Peyer's patch (tissue), 4 donors: ENCODE data around the gene CEACAM5. TPM values are rescaled to one million over a fixed set of nuclear protein-coding genes. Genes with fewer than 3 reads are reported as not detected.

Experiments
- DNase-seq, 3 donors: peaks; one replicate each; pipeline ENCODE4 v3.0.0-alpha.2; 2017 to 2019
- H3K27ac ChIP-seq, 4 donors: fragments of 200-600 bp; sonication (generic); one replicate each; pipeline ENCODE4 v1.5.1; 2016 to 2019
- H3K27me3 ChIP-seq, 2 donors: fragments of 200-600 bp; sonication (generic); one replicate each; pipeline ENCODE4 v1.5.1; 2019
- H3K36me3 ChIP-seq, 3 donors: fragments of 200-600 bp; sonication (generic); one replicate each; pipeline ENCODE4 v1.5.1; 2016 to 2019
- H3K4me1 ChIP-seq, 4 donors: fragments of 200-600 bp; sonication (generic); one replicate each; pipeline ENCODE4 v1.5.1; 2016 to 2019
- H3K4me3 ChIP-seq, 4 donors: fragments of 200-600 bp; sonication (generic); 1 replicate in 3 of 4; 2 replicates in 1 of 4; pipeline ENCODE4 v1.5.1; 2016 to 2019; ENCODE audit warnings: mild to moderate bottlenecking in 1 of 4
- H3K9me3 ChIP-seq, 4 donors: fragments of 200-600 bp; sonication (generic); one replicate each; pipeline ENCODE4 v1.5.1; 2016 to 2019; ENCODE audit warnings: mild to moderate bottlenecking in 1 of 4
- CTCF ChIP-seq, 6 experiments: fragments of 450-650 bp in 4 of 6; fragments of 200-600 bp in 2 of 6; sonication (generic) in 1 of 6; IDR thresholded peaks; one replicate each; pipeline ENCODE4 v1.5.1; 2017 to 2019; ENCODE audit warnings: antibody characterized with exemption in 6 of 6, mild to moderate bottlenecking in 3 of 6, moderate library complexity in 1 of 6
- POLR2A ChIP-seq, 2 donors: fragments of 450-650 bp; IDR thresholded peaks; one replicate each; pipeline ENCODE4 v1.5.1; 2017; ENCODE audit warnings: antibody characterized with exemption in 2 of 2, mild to moderate bottlenecking in 2 of 2, moderate library complexity in 2 of 2
- total RNA-seq, 4 donors: library from RNA; depleted of rRNA; stranded (reverse); fragments of >200 nt; gene quantifications; one replicate each; pipeline ENCODE4 v1.1.0, GENCODE V29; 2016

CEACAM5 gene
- total RNA-seq, 4 donors from 2014 or later, result 63.9 to 113 (median 99.3) TPM

GRCh38 chr19:41718761-41719160 lies 10.3 kb downstream of the CEACAM5 start:
- Histone ChIP-seq H3K4me3 (no peak overlapping the region), H3K4me1 (no peaks in the 10 kb centered on the region), H3K27ac (no peak overlapping the region), H3K27me3 (no peaks in the 10 kb centered on the region), H3K9me3 (no peaks in the 10 kb centered on the region), H3K36me3 (no peaks in the 10 kb centered on the region)
- no peak for DNase-seq
- TF ChIP-seq CTCF (IDR thresholded peaks at IDR 0.05), result no peak
- TF ChIP-seq POLR2A (IDR thresholded peaks at IDR 0.05), result no peak

GRCh38 chr19:41720103-41720502 lies 11.7 kb downstream of the CEACAM5 start:
- H3K4me3 ChIP-seq, result no peak overlapping the region
- DNase-seq, result no peak
- H3K36me3 ChIP-seq, result no peaks in the 10 kb centered on the region
- no peak for TF ChIP-seq CTCF (IDR thresholded peaks at IDR 0.05)
- TF ChIP-seq POLR2A (IDR thresholded peaks at IDR 0.05), result no peak
- no peaks in the 10 kb centered on the region for H3K9me3 ChIP-seq
- H3K27me3 ChIP-seq, result no peaks in the 10 kb centered on the region
- no peaks in the 10 kb centered on the region for H3K4me1 ChIP-seq
- H3K27ac ChIP-seq, result no peak overlapping the region

GRCh38 chr19:41726493-41726892 lies 18.1 kb downstream of the CEACAM5 start:
- Histone ChIP-seq H3K27me3 (no peaks in the 10 kb centered on the region), H3K9me3 (no peaks in the 10 kb centered on the region), H3K4me3 (no peak overlapping the region), H3K27ac (no peak overlapping the region), H3K36me3 (no peaks in the 10 kb centered on the region), H3K4me1 (peaks cover 0 to 4% (median 0%) of the 10 kb centered on the region in 4 donors)
- TF ChIP-seq CTCF (IDR thresholded peaks at IDR 0.05) (no peak), POLR2A (IDR thresholded peaks at IDR 0.05) (no peak)
- no peak for DNase-seq

GRCh38 chr19:41734156-41734555 lies 25.7 kb downstream of the CEACAM5 start:
- Histone ChIP-seq H3K27ac (peak overlapping the region in 3 of 4 donors; percentile 15 to 85 (median 80)), H3K9me3 (no peaks in the 10 kb centered on the region), H3K27me3 (no peaks in the 10 kb centered on the region), H3K36me3 (no peaks in the 10 kb centered on the region), H3K4me3 (no peak overlapping the region), H3K4me1 (peaks cover 0 to 4% (median 0%) of the 10 kb centered on the region in 4 donors)
- DNase-seq, result no peak
- TF ChIP-seq CTCF (IDR thresholded peaks at IDR 0.05), result no peak
- no peak for TF ChIP-seq POLR2A (IDR thresholded peaks at IDR 0.05)

- TF ChIP-seq CTCF (IDR thresholded peaks at IDR 0.05) (no peak), POLR2A (IDR thresholded peaks at IDR 0.05) (no peak)
- H3K27me3 ChIP-seq, result no peaks in the 10 kb centered on the region
- no peak overlapping the region for H3K4me3 ChIP-seq
- no peaks in the 10 kb centered on the region for H3K36me3 ChIP-seq
- H3K4me1 ChIP-seq, result peaks cover 0 to 4% (median 0%) of the 10 kb centered on the region in 4 donors
- peak in 2 of 3 donors; percentile 74 to 83 for DNase-seq
- H3K27ac ChIP-seq, result peak overlapping the region in 3 of 4 donors; percentile 67 to 85 (median 80)
- H3K9me3 ChIP-seq, result no peaks in the 10 kb centered on the region
These were observed 26.2 kb downstream of the CEACAM5 start for GRCh38 chr19:41734585-41734984.
